HepG2 (cell line): Measurements from ENCODE around the gene BACH1. TPM values are rescaled to one million over a fixed set of nuclear protein-coding genes. Genes with fewer than 3 reads are reported as not detected.

Source experiments
- DMAP1 ChIP-seq: IDR thresholded peaks from 2 replicates; pipeline ENCODE4 v1.6.1; 2016
- JDP2 ChIP-seq: sonication (generic); formaldehyde crosslinking; IDR thresholded peaks from 2 replicates; pipeline ENCODE4 v1.8.1; 2022; ENCODE audit warnings: missing genetic modification reagents, borderline replicate concordance
- RXRA ChIP-seq: sonication (generic); formaldehyde crosslinking; IDR thresholded peaks from 2 replicates; pipeline ENCODE4 v1.5.1; 2020; ENCODE audit warnings: missing genetic modification reagents
- ZFP36 ChIP-seq: fragments of 150-350 bp; IDR thresholded peaks from 2 replicates; pipeline ENCODE4 v1.6.1; 2018; ENCODE audit warnings: borderline replicate concordance, low read length, low read depth; ENCODE audit not compliant: partially characterized antibody
- ZKSCAN5 ChIP-seq: sonication (generic); formaldehyde crosslinking; IDR thresholded peaks from 2 replicates; pipeline ENCODE4 v1.5.1; 2020; ENCODE audit warnings: mild to moderate bottlenecking, missing genetic modification reagents
- ZNF720 ChIP-seq: sonication (generic); formaldehyde crosslinking; IDR thresholded peaks from 2 replicates; pipeline ENCODE4 v1.4.0; 2020; ENCODE audit warnings: missing genetic modification reagents
- polyA plus RNA-seq, 8 experiments: library from polyadenylated mRNA; depleted of rRNA in 3 of 8; stranded (reverse) in 7 of 8; unstranded in 1 of 8; fragments of >200 nt; fragmentation: Illumina TruSeq in 4 of 8; extraction: Trizol in 4 of 8; gene quantifications; 2 replicates each; pipeline versions ENCODE4 v1.2.1 to v1.2.3, GENCODE V29; 2011 to 2016; ENCODE audit warnings: low read depth in 4 of 8, missing spikeins in 1 of 8, mixed read lengths in 1 of 8; ENCODE audit not compliant: insufficient read depth in 1 of 8
- total RNA-seq, 5 experiments: library from RNA; depleted of rRNA; stranded (reverse); fragments of >200 nt; fragmentation: Illumina TruSeq; extraction: Trizol; gene quantifications; 2 replicates each; pipeline ENCODE4 v1.2.3, GENCODE V29; 2016; ENCODE audit warnings: low read depth in 1 of 5
- TF ChIP-seq, protein P1 (sequence below): sonication (generic); formaldehyde crosslinking; IDR thresholded peaks from 2 replicates; pipeline ENCODE4 v1.4.0; 2020; ENCODE audit warnings: missing genetic modification reagents, borderline replicate concordance
- TF ChIP-seq, protein P2 (sequence below): IDR thresholded peaks from 2 replicates; pipeline ENCODE4 v1.6.1; 2012; ENCODE audit warnings: low read length, improper control_type of control experiment
- TF ChIP-seq, protein P3 (sequence below): sonication (generic); formaldehyde crosslinking; IDR thresholded peaks from 2 replicates; pipeline ENCODE4 v1.5.1; 2020; ENCODE audit warnings: missing genetic modification reagents, mild to moderate bottlenecking, borderline replicate concordance
- TF ChIP-seq, protein P4 (sequence below), 2 experiments: fragments of 450-650 bp in 1 of 2; sonication (generic) in 1 of 2; formaldehyde crosslinking in 1 of 2; IDR thresholded peaks; 2 replicates each; pipeline versions ENCODE4 v1.6.1 to v1.8.0; 2016 to 2022; ENCODE audit warnings: antibody characterized with exemption in 1 of 2, mild to moderate bottlenecking in 1 of 2, missing genetic modification reagents in 1 of 2
- TF ChIP-seq, protein P5 (sequence below): sonication (generic); formaldehyde crosslinking; IDR thresholded peaks from 2 replicates; pipeline ENCODE4 v1.4.0; 2020; ENCODE audit warnings: mild to moderate bottlenecking, low read depth, missing genetic modification reagents

BACH1 gene
- total and polyA plus RNA-seq, 2 of the 13 experiments (the other 11 are each of a cell fraction or from before 2014, with no cell fraction given): 16.5 to 51.7 TPM

DNA sequence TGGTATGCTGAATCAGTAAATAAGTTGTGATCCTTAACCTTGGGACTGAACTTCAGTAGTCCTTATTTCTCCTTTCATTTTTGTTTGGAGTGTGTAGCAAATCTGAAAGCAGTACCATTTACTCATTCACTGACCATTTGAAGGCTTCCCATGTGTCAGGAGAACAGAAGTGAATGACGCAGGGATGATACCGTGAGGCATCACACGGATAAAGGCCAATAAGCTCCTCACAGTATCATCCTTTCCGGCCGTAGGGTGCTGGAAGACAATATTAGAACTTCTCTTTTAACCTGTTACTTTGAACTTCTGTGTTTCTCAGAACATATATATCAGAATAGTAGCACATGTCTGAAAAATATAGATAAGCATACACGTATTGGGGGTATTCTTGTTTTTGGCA lies 21.3 kb downstream of the BACH1 start (continued):
- TF ChIP-seq, protein P1, sequence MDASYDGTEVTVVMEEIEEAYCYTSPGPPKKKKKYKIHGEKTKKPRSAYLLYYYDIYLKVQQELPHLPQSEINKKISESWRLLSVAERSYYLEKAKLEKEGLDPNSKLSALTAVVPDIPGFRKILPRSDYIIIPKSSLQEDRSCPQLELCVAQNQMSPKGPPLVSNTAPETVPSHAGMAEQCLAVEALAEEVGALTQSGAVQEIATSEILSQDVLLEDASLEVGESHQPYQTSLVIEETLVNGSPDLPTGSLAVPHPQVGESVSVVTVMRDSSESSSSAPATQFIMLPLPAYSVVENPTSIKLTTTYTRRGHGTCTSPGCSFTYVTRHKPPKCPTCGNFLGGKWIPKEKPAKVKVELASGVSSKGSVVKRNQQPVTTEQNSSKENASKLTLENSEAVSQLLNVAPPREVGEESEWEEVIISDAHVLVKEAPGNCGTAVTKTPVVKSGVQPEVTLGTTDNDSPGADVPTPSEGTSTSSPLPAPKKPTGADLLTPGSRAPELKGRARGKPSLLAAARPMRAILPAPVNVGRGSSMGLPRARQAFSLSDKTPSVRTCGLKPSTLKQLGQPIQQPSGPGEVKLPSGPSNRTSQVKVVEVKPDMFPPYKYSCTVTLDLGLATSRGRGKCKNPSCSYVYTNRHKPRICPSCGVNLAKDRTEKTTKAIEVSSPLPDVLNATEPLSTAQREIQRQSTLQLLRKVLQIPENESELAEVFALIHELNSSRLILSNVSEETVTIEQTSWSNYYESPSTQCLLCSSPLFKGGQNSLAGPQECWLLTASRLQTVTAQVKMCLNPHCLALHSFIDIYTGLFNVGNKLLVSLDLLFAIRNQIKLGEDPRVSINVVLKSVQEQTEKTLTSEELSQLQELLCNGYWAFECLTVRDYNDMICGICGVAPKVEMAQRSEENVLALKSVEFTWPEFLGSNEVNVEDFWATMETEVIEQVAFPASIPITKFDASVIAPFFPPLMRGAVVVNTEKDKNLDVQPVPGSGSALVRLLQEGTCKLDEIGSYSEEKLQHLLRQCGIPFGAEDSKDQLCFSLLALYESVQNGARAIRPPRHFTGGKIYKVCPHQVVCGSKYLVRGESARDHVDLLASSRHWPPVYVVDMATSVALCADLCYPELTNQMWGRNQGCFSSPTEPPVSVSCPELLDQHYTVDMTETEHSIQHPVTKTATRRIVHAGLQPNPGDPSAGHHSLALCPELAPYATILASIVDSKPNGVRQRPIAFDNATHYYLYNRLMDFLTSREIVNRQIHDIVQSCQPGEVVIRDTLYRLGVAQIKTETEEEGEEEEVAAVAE (CRISPR knock-in tag): no peak
- TF ChIP-seq JDP2 (CRISPR knock-in tag) (no peak), DMAP1 (CRISPR knock-in tag) (no peak), ZNF720 (CRISPR knock-in tag) (no peak), RXRA (CRISPR knock-in tag) (no peak), ZFP36 (no peak), ZKSCAN5 (CRISPR knock-in tag) (no peak)
- TF ChIP-seq, protein P2, sequence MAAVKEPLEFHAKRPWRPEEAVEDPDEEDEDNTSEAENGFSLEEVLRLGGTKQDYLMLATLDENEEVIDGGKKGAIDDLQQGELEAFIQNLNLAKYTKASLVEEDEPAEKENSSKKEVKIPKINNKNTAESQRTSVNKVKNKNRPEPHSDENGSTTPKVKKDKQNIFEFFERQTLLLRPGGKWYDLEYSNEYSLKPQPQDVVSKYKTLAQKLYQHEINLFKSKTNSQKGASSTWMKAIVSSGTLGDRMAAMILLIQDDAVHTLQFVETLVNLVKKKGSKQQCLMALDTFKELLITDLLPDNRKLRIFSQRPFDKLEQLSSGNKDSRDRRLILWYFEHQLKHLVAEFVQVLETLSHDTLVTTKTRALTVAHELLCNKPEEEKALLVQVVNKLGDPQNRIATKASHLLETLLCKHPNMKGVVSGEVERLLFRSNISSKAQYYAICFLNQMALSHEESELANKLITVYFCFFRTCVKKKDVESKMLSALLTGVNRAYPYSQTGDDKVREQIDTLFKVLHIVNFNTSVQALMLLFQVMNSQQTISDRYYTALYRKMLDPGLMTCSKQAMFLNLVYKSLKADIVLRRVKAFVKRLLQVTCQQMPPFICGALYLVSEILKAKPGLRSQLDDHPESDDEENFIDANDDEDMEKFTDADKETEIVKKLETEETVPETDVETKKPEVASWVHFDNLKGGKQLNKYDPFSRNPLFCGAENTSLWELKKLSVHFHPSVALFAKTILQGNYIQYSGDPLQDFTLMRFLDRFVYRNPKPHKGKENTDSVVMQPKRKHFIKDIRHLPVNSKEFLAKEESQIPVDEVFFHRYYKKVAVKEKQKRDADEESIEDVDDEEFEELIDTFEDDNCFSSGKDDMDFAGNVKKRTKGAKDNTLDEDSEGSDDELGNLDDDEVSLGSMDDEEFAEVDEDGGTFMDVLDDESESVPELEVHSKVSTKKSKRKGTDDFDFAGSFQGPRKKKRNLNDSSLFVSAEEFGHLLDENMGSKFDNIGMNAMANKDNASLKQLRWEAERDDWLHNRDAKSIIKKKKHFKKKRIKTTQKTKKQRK: no peak
- TF ChIP-seq, protein P3, sequence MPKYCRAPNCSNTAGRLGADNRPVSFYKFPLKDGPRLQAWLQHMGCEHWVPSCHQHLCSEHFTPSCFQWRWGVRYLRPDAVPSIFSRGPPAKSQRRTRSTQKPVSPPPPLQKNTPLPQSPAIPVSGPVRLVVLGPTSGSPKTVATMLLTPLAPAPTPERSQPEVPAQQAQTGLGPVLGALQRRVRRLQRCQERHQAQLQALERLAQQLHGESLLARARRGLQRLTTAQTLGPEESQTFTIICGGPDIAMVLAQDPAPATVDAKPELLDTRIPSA: no peak
- TF ChIP-seq, protein P4, sequence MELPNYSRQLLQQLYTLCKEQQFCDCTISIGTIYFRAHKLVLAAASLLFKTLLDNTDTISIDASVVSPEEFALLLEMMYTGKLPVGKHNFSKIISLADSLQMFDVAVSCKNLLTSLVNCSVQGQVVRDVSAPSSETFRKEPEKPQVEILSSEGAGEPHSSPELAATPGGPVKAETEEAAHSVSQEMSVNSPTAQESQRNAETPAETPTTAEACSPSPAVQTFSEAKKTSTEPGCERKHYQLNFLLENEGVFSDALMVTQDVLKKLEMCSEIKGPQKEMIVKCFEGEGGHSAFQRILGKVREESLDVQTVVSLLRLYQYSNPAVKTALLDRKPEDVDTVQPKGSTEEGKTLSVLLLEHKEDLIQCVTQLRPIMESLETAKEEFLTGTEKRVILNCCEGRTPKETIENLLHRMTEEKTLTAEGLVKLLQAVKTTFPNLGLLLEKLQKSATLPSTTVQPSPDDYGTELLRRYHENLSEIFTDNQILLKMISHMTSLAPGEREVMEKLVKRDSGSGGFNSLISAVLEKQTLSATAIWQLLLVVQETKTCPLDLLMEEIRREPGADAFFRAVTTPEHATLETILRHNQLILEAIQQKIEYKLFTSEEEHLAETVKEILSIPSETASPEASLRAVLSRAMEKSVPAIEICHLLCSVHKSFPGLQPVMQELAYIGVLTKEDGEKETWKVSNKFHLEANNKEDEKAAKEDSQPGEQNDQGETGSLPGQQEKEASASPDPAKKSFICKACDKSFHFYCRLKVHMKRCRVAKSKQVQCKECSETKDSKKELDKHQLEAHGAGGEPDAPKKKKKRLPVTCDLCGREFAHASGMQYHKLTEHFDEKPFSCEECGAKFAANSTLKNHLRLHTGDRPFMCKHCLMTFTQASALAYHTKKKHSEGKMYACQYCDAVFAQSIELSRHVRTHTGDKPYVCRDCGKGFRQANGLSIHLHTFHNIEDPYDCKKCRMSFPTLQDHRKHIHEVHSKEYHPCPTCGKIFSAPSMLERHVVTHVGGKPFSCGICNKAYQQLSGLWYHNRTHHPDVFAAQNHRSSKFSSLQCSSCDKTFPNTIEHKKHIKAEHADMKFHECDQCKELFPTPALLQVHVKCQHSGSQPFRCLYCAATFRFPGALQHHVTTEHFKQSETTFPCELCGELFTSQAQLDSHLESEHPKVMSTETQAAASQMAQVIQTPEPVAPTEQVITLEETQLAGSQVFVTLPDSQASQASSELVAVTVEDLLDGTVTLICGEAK (IDR thresholded peaks at IDR 0.05): no peak
- TF ChIP-seq, protein P4 (CRISPR knock-in tag; IDR thresholded peaks at IDR 0.05): no peak
- TF ChIP-seq, protein P5, sequence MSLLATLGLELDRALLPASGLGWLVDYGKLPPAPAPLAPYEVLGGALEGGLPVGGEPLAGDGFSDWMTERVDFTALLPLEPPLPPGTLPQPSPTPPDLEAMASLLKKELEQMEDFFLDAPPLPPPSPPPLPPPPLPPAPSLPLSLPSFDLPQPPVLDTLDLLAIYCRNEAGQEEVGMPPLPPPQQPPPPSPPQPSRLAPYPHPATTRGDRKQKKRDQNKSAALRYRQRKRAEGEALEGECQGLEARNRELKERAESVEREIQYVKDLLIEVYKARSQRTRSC (CRISPR knock-in tag): no peak
- TF ChIP-seq, all 625 proteins: peak for 0
